ENCODE results near the gene TFPI2.

DNA sequence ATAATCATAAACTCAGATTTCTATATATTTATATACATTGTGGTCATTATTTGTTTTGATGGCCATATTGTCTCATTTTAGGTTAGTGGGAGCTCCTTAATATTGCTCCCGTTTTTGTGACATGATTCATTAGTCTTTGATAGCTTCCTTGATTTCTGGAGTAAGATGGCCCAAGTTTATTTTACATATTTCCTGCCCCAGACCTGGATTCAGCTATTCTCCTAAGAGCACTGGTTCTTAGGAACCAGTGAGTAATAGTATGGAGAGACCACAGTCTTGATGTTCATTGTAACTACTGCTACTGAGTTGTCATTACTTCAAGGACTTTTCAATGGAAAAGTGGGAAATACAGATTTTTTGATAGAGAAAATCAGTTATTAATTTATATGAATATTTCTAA is 6.0 kb downstream of the TFPI2 start:
- TF ChIP-seq POLR2A (IDR thresholded peaks at IDR 0.05) (no peak), CTCF (IDR thresholded peaks at IDR 0.05 in 4 of 5, conservative IDR thresholded peaks at IDR 0.05 in 1 of 5) (no peak)
